ENCODE results near the gene IL17RE.

IL17RE gene

DNA sequence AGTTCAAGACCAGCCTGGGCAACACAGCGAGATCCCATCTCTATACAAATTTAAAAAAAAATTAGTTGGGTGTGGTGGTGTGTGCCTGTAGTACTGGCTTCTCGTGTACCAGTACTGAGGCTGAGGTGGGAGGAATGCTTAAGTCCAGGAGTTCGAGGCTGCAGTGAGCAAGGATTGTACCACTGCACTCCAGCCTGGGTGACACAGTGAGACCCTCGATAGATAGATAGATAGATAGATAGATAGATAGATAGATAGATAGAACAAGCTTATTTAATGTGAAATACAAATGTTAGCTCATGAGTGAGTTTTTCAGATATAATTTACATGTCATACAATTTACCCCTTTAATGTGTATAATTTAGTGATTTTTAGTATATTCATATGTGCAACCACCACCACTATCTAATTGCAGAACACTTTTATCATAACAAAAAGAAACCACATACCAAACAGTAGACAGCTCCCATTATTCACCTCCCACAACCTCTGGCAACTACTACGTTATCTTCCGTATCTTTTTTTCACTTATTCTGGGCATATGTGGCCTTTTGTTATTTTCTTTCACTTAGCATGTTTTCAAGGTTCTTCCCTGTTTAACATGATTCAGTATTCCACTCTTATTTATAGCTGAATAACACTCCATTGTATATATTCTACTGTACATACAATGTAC lies 62.7 kb downstream of the IL17RE start:
- no peaks in the 10 kb centered on the region for H3K27me3 ChIP-seq (ENCODE audit: control insufficient read depth, insufficient read depth, low read length)
- H3K27ac ChIP-seq (ENCODE audit: low read depth, low read length): no peak overlapping the region
- no peak overlapping the region for H3K4me3 ChIP-seq (ENCODE audit: low read depth, low read length)
- no peaks in the 10 kb centered on the region for H3K9me3 ChIP-seq (ENCODE audit: control insufficient read depth, insufficient read depth, low read depth, low read length)
- H3K9ac ChIP-seq (ENCODE audit: low read length): no peak overlapping the region
- H3K36me3 ChIP-seq (ENCODE audit: control insufficient read depth, insufficient read depth, low read length): peaks cover 36% of the 10 kb centered on the region
- H3K4me1 ChIP-seq (ENCODE audit: control insufficient read depth, insufficient read depth, low read length): no peaks in the 10 kb centered on the region
